NCI-H345 treated with DMSO at 0.1 percent for 48 hours (cell line): Measurements from ENCODE around the gene NADSYN1.
A peak's percentile ranks its signal among the peaks of the same experiment; 100 is the strongest.

Source experiments
- DNase-seq: peaks from one replicate; lab custom pipeline; 2025; ENCODE audit not compliant: unreplicated experiment; lab: John Stamatoyannopoulos, UW

The NADSYN1 gene

DNA sequence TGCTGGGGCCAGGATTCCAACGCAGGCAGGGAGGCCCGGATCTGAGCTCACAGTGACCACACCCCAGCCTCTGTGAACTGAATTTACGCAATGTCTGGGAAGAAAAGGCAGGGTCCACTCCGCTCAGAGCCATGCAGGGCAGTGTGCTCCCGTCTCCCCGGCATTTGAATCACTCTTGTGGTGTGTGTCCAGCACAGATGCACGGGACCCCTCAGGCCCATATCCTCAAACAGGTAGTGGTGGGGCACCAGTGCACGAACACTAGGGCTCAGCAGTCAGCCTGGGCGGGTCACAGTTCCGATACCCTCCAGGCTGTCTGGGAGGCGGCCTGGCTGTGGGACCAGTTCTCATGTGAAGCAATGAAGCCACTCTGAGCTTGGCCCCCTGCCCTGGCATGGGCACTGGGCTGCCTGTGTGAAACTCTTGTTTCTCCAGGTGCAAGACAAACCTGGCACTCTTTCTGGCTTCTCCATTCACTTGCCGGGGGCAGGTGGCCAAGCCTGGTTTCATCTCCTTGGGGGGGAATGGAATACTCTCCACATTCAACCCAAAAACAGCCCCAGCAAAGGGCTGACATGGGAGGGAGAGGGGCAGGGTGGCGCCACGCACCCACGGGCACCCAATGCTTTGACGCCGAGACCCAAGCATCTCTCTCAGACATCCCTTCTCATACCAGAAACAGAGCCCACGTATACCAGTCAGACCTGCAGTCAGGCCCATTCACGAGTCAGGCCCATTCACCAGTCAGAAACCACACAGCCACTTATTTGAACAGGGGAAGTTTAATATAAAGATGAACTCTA, 19.2 kb upstream of the NADSYN1 start:
- DNase-seq, result no peak

DNA sequence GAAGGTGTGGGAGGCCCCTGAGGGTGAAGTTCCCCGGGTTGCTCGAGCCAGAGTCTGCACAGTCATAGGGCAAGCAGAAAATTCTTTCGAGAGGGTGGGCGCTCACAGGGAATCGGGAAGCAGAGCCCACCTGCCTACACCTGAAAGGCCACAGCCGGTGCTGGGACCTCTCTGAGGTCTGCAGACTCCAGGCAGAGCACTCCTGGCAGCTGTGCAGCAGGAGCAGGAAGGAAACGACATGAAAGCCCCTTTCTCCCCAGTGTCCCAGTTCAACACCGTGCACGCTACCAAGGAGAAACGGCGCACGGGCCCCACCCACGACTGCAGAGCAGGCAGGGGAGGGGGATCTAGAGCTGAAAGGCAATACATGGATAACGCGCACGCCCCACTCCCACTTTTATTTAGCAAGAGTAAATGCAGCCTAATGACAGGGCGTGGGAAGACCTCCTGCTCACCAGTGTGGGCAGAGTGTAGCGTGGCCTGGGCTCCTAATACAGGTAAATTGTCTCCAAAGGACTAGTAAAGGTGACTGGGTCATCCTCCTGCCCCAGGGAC, 18.4 kb upstream of the NADSYN1 start:
- DNase-seq, result no peak

GRCh38 chr11:71435278-71435951, 17.6 kb upstream of the NADSYN1 start:
- DNase-seq, result no peak

- no peak for DNase-seq
These were observed 16.1 kb upstream of the NADSYN1 start for GRCh38 chr11:71436861-71437260.

DNA sequence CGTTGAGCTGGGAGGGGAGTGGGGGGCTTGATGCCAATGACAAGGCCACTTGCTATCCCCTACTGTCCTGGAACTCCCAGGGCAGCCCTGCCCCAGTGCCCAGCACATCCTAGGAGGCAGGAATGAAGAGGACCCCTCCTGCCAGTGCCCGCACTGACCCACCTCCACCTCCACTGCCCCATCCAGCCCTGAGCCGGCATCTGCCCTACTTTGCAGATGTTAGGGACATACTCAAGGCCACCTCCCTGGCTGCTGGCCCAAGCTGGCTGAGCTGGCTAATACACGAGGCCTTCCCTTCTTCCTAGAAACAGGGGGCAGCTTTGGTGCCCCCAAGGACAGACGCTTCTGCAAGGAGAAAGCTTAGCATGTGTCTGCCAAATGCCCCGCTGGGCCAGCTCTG, 15.6 kb upstream of the NADSYN1 start:
- no peak for DNase-seq

GRCh38 chr11:71437879-71438278, 15.1 kb upstream of the NADSYN1 start:
- no peak for DNase-seq

- no peak for DNase-seq
These were observed 14.4 kb upstream of the NADSYN1 start for GRCh38 chr11:71438650-71439049.

DNA sequence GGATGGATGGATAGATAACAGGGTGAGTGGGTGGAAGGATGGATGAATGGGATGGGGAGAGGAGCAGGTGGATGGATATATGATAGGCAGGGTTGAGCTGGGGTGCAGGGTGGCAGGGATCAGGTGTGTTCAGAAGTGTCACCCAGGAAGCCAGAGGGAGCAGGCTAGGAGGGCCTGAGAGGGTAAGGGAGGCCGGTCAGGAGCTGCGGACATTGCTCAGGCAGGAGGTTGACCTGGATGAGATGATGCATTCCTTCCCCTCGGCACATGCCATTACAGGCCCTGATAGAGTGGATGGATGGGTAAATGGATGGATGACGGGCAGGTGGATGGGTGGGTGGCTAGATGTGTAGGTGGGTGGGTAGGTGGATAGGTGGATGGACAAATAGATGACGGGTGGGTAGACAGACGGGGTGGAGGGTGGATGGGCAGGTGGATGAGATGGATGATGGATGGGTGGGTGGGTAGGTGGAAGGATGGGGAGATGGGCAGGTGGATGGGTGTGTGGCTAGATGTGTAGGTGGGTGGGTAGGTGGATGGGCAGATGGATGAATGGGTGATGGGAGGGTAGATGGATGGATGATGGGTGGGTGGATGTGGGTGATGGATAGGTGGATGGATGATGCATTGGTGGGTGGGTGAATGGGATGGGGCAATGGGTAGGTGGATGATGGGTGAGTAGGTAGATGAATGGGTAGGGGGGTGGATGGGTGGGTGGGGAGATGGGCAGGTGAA, 12.8 kb upstream of the NADSYN1 start:
- no peak for DNase-seq

GRCh38 chr11:71441251-71441650, 11.8 kb upstream of the NADSYN1 start:
- no peak for DNase-seq

DNA sequence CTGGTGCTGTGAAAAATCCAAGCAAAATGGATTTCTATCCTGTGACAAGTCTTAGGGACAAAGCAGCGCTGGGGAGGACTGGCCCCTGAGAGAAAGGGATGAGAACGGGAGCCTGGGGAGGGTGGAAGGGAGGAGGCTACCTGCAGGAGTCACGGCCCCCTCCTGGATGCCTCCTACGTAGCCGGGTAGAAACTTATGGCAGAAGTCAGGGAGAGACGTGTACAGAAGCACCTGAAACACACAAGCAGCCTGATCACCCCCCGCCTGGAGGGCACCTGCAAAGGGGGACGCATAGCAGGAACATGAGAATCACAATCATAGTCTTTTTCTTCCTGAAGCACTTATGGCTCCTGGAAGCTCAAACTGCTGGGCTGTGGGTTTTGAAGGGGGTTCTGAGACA, 10.9 kb upstream of the NADSYN1 start:
- DNase-seq, result no peak

DNA sequence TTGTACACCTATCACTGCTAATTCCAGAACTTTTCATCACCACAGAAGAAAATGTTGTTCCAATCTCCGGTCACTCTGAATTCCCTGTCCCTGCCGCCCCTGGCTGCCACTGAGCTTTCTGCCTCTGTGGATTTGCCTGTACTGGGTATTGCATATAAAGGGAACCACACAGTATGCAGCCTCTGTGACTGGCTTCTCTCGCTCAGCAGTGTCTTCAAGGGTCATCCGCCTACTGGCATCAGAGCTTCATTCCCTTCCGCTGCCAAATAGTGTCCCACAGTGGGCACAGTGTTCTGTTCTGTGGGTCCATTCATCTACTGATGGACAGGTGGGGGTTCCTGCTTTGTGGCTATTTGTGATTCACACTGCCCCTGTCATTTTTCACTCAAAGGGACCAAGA, 10.1 kb upstream of the NADSYN1 start:
- no peak for DNase-seq

DNA sequence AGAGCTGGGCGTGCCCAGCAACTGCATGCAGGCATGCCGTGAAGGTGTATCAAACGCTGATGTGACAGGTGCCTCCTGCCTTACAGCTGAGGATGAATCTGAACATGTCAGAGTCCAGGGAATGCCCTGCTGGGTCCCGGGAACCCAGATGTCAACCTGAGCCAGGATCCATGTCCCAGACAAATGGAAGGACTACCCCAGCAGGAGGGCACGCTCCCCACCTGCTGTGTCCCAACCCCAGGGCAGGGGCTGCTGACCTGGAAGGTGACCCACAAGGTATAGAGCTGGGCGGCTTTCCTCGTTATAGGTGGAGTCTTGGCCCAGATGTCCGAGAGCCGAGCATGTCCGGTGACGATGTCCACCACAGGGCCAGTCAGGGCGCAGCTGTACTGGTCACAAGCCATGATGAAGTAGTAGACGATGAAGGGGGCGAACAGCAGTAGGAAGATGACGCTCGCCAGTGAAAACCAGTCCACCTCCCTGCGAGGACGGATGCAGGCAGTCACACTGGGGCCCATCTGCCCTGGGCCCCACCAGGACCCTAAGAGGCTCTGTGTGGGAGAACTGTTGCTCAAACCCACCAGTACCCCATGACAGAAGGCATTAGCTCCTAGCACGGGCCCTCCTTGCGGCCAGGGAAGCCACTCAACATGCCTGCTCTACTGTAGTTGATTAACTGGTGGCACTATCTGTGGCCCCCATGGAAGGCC, 9.1 kb upstream of the NADSYN1 start:
- no peak for DNase-seq

DNA sequence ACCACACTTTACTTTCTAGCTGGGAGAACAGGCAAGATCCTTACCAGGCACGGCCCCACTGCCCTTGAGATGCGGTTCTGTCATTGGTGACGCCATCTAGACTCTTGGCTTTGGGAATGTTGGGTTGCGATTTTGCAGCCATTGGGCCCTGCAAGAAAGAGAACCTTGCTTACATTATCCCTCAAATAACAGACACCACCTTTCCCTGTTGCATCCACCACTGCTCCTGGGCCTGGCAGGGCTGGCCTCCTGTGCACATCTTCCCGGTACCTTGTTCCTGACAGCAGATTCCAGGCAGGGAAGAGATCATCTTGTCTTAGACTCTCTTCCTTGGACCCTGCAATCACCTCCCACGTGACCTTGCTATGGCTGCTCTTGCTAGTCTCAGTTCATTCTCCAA, 8.2 kb upstream of the NADSYN1 start:
- DNase-seq, result no peak

- no peak for DNase-seq
These were observed 6.9 kb upstream of the NADSYN1 start for GRCh38 chr11:71446150-71446549.

- DNase-seq, result no peak
These were observed 5.9 kb upstream of the NADSYN1 start for GRCh38 chr11:71446942-71447688.

DNA sequence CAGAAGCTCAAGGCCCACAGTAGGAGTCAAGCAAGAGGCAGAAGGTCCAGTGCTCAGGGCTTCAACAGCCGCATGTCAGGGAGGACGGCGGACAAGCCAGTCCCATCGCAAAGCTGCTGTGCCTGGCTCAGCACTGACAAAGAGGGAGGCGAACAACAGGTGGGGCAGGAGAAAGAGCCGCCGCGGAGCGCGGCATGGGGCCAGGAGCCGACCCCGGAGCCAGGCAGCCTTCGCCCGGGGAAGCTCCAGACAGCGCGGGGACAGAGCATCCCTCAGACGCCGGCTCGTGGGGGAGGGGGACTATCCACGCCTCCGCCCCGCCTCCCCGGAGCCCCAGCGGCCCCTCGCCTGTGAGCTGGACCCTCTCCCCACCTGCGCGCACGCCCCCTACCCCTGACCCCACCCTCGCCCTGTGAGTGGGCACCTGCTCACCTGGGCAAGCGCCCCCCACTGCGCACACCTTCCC, 5.2 kb upstream of the NADSYN1 start:
- DNase-seq, result no peak

- peak; percentile 95 for DNase-seq
These were observed 4.5 kb upstream of the NADSYN1 start, which contains the start of gene DHCR7 for GRCh38 chr11:71448257-71449171. DHCR7 (minus strand) TSS chr11:71448393; CDS start chr11:71444952, 3,441 bp downstream.

- DNase-seq, result no peak
These were observed 3.4 kb upstream of the NADSYN1 start for GRCh38 chr11:71449596-71449995.

DNA sequence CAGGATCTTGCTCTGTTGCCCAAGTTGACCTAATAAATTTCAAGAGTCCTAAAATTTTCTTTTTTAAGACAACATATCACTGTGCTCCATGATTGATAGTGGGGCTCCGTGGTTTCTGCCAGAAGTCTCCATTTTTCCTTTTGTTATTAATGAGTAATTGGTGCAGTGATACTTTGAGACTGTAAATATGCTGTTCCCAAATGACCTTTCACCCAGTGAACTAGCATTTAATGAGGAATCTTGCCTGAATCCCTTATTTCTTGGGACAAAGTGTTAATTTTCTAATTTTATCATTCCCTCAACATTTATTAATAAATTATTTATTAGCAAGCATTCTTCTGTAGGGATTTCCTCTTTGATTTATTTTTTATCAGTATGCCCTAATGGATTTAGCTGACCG, 2.5 kb upstream of the NADSYN1 start:
- DNase-seq, result no peak
